ENCODE measurements around the gene EPG5.
A peak's percentile ranks its signal among the peaks of the same experiment; 100 is the strongest.

The EPG5 gene

GRCh38 chr18:45845410-45845809 lies 121.7 kb downstream of the EPG5 start:
- no peak for TF ChIP-seq CTCF (IDR thresholded peaks at IDR 0.05; ENCODE audit: low read depth, low read length)
- no peak for DNase-seq (ENCODE audit: extremely low read depth, low read depth)

GRCh38 chr18:45844938-45845337 lies 122.2 kb downstream of the EPG5 start:
- no peak for DNase-seq (ENCODE audit: extremely low read depth, low read depth)

DNA sequence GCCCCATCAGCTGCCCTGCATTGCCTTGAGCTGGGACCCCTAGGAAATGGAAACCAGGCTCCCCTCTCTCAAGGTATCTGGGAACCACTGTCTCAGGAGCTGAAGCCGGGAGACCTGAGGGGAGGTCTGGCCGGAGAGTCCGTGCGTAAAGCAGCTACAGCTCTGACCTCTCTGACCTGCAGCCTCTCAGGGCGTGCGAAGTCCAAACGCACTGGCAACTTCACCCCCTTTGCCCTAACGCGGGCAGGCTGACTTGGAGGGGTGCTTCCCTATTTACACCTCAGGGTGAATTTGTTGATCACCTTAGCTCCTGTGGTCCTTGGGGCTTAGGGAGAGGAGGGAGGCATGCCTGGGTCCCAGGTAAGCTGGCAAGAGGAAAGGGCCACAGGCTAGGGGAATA lies 124.1 kb downstream of the EPG5 start:
- no peak for TF ChIP-seq CTCF (IDR thresholded peaks at IDR 0.05; ENCODE audit: low read depth, low read length)
- DNase-seq (ENCODE audit: extremely low read depth, low read depth): no peak

More at GRCh38 chr18:45844938-45845337, 122.2 kb downstream of the EPG5 start:
- no peak for TF ChIP-seq CTCF (IDR thresholded peaks at IDR 0.05; ENCODE audit: low read depth, low read length)

- no peak for TF ChIP-seq CTCF (IDR thresholded peaks at IDR 0.05; ENCODE audit: low read depth, low read length)
- no peak for DNase-seq (ENCODE audit: extremely low read depth, low read depth)
Measured at GRCh38 chr18:45841765-45842442, 125.2 kb downstream of the EPG5 start.

DNA sequence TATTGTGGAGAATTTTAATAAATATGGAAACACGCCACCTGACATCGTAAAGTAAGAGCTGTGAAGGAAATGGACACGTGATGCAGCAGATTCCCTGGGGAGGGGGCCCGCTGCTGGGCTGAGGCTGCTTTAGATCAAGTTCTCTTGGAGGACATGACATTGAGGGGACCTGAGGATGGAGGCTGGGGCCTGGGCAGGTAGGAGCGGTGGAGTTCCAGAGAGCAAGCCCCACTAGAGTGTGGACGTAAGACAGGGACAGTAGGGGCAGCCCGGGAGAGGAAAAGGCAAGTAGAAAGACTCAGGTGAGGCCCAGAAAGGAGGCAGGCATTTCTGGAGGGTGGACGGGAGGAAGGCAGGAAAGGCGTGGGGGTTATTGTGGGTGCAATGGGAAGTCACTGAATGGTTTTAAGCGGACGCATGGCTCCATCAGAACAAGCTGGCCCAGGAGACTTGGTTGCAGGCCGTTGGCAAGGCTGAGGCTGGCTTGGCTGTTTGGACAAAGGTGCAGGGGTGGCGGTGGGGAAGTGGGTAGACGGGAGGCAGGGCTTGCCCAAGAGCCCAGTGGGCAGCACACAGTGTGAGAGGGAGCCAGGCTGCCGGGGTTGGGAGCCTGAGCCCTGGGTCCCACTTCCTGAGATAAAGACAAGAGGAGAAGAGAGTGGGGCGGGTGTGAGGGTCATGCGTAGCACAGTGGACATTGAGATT lies 125.9 kb downstream of the EPG5 start:
- no peak for DNase-seq (ENCODE audit: extremely low read depth, low read depth)

GRCh38 chr18:45839414-45840395 lies 127.4 kb downstream of the EPG5 start:
- no peak for DNase-seq (ENCODE audit: extremely low read depth, low read depth)
- peak; percentile 82 for TF ChIP-seq CTCF (IDR thresholded peaks at IDR 0.05; ENCODE audit: low read depth, low read length)

More for the DNA sequence above, 125.9 kb downstream of the EPG5 start:
- TF ChIP-seq CTCF (IDR thresholded peaks at IDR 0.05; ENCODE audit: low read depth, low read length): no peak
